Transverse colon (tissue), 4 donors: ENCODE data around the gene PNPLA4. TPM values are rescaled to one million over a fixed set of nuclear protein-coding genes. Genes with fewer than 3 reads are reported as not detected.

Experiments
- DNase-seq: peaks from one replicate; pipeline ENCODE4 v3.0.0-alpha.2; 2019
- H3K27ac ChIP-seq, 4 donors: fragments of 200-600 bp; sonication (generic); 2 replicates each; pipeline ENCODE4 v1.5.1; 2016 to 2018; ENCODE audit warnings: inconsistent platforms in 4 of 4
- H3K27me3 ChIP-seq: fragments of 200-600 bp; sonication (generic); 2 replicates; pipeline ENCODE4 v1.5.1; 2017; ENCODE audit warnings: inconsistent platforms
- H3K36me3 ChIP-seq, 4 donors: fragments of 200-600 bp; sonication (generic); 2 replicates each; pipeline ENCODE4 v1.5.1; 2017 to 2019; ENCODE audit warnings: inconsistent platforms in 4 of 4
- H3K4me1 ChIP-seq, 4 donors: fragments of 200-600 bp; sonication (generic); 2 replicates each; pipeline ENCODE4 v1.5.1; 2017 to 2020; ENCODE audit warnings: inconsistent platforms in 4 of 4
- H3K4me3 ChIP-seq, 4 donors: fragments of 200-600 bp; sonication (generic); 1 replicate in 1 of 4; 2 replicates in 3 of 4; pipeline versions ENCODE4 v1.5.1 to v1.6.1; 2017 to 2019; ENCODE audit warnings: inconsistent platforms in 4 of 4
- H3K9me3 ChIP-seq, 2 donors: fragments of 200-600 bp; sonication (generic); 2 replicates each; pipeline ENCODE4 v1.5.1; 2017 to 2019; ENCODE audit warnings: inconsistent platforms in 2 of 2
- EP300 ChIP-seq: sonication (generic); formaldehyde crosslinking; IDR thresholded peaks from one replicate; pipeline ENCODE4 v1.6.1; 2017; ENCODE audit warnings: antibody characterized with exemption, low read depth
- POLR2A ChIP-seq: fragments of 450-650 bp; IDR thresholded peaks from one replicate; pipeline ENCODE4 v1.6.1; 2016; ENCODE audit warnings: antibody characterized with exemption, mild to moderate bottlenecking, moderate library complexity
- POLR2AphosphoS5 ChIP-seq, 3 donors: sonication (generic); formaldehyde crosslinking; IDR thresholded peaks; one replicate each; pipeline ENCODE4 v1.6.1; 2016; ENCODE audit warnings: antibody characterized with exemption in 3 of 3
- WGBS, 2 donors: methylation state at CpG; one replicate each; pipeline ENCODE4 v1.1.5; 2018; ENCODE audit warnings: low coverage in 1 of 2; 5-methylcytosine and 5-hydroxymethylcytosine counted together
- in situ Hi-C, 4 donors: fragments of 200-750 bp; cut with MboI; loops; one replicate each; pipeline versions ENCODE4 v1.15.0 to v1.15.1; 2017; ENCODE audit warnings: low sequenced_read_pairs in 3 of 4, low pct_ligation_motif_present in 1 of 4, low pct_unique_long_range_greater_than_20kb in 1 of 4
- intact Hi-C: fragments of 100-400 bp; cut with DNase I; formaldehyde crosslinking; loops from one replicate; pipeline ENCODE4 v1.15.1; 2023; ENCODE audit warnings: low total_unique reads
- total RNA-seq, 4 donors: library from RNA; depleted of rRNA; stranded (reverse); fragments of >200 nt; gene quantifications; one replicate each; pipeline ENCODE4 v1.1.0, GENCODE V29; 2016
- TF ChIP-seq, protein P1 (sequence below), 5 experiments: fragments of 200-600 bp in 3 of 5; fragments of 450-650 bp in 2 of 5; sonication (generic) in 3 of 5; IDR thresholded peaks; 1 replicate in 2 of 5; 2 replicates in 3 of 5; pipeline ENCODE4 v1.5.1; 2016 to 2017; ENCODE audit warnings: antibody characterized with exemption in 5 of 5, inconsistent platforms in 3 of 5, mild to moderate bottlenecking in 2 of 5, moderate library complexity in 1 of 5

Gene PNPLA4
- total RNA-seq, 4 donors from 2014 or later: 0.75 to 26.8 (median 17.2) TPM

- H3K27ac ChIP-seq: no peak overlapping the region
- no peaks in the 10 kb centered on the region for H3K36me3 ChIP-seq
- no peaks in the 10 kb centered on the region for H3K4me1 ChIP-seq
- intact Hi-C loops: no loop called here
- no peaks in the 10 kb centered on the region for H3K27me3 ChIP-seq
- WGBS, 2 donors: 53% methylated on average over 1 of the region's 1 CpG; no CpG with 5 or more reads in 1 of the 2 donors
- no peak overlapping the region for H3K4me3 ChIP-seq
- H3K9me3 ChIP-seq: no peaks in the 10 kb centered on the region
- TF ChIP-seq EP300 (no peak), POLR2A (no peak), POLR2AphosphoS5 (IDR thresholded peaks at IDR 0.05) (no peak)
- TF ChIP-seq, protein P1, sequence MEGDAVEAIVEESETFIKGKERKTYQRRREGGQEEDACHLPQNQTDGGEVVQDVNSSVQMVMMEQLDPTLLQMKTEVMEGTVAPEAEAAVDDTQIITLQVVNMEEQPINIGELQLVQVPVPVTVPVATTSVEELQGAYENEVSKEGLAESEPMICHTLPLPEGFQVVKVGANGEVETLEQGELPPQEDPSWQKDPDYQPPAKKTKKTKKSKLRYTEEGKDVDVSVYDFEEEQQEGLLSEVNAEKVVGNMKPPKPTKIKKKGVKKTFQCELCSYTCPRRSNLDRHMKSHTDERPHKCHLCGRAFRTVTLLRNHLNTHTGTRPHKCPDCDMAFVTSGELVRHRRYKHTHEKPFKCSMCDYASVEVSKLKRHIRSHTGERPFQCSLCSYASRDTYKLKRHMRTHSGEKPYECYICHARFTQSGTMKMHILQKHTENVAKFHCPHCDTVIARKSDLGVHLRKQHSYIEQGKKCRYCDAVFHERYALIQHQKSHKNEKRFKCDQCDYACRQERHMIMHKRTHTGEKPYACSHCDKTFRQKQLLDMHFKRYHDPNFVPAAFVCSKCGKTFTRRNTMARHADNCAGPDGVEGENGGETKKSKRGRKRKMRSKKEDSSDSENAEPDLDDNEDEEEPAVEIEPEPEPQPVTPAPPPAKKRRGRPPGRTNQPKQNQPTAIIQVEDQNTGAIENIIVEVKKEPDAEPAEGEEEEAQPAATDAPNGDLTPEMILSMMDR (IDR thresholded peaks at IDR 0.05): no peak
- in situ Hi-C loops: no loop called here
- DNase-seq: no peak
Measured at GRCh38 chrX:7960246-7960645, 33.0 kb upstream of the PNPLA4 start.

GRCh38 chrX:7953446-7953845 is 26.2 kb upstream of the PNPLA4 start:
- no peaks in the 10 kb centered on the region for H3K27me3 ChIP-seq
- no peak overlapping the region for H3K4me3 ChIP-seq
- no peak overlapping the region for H3K27ac ChIP-seq
- no peaks in the 10 kb centered on the region for H3K36me3 ChIP-seq
- intact Hi-C loops: no loop called here
- H3K9me3 ChIP-seq: no peaks in the 10 kb centered on the region
- no peaks in the 10 kb centered on the region for H3K4me1 ChIP-seq
- TF ChIP-seq POLR2AphosphoS5 (IDR thresholded peaks at IDR 0.05): no peak
- no peak for TF ChIP-seq EP300
- TF ChIP-seq, protein P1 (IDR thresholded peaks at IDR 0.05): no peak
- in situ Hi-C loops: no loop called here
- WGBS, 2 donors: 65 to 80% methylated on average over 1 to 5 of the region's 5 CpGs
- no peak for DNase-seq

DNA sequence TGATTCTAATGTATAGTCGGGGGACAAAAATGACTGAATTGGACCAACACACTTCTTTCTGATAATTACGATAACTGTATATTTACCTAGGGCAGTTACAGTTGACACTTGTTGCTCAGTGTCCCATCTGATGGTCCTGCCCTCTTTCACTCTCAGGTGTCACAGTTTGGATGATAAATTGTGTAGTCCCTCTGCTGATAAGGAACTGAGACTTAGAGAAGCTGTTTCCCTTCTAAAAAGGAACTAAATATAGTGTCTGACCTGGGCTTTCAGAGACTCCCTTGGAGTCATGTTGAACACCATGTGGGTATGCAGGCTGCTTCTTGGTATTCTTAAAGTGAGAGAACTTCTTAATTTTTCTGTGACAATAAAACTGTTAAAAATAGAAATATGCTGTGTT is 23.7 kb upstream of the PNPLA4 start:
- in situ Hi-C loops: no loop called here
- intact Hi-C loops: no loop called here
- Histone ChIP-seq H3K4me1 (no peaks in the 10 kb centered on the region), H3K27ac (no peak overlapping the region), H3K27me3 (no peaks in the 10 kb centered on the region), H3K36me3 (no peaks in the 10 kb centered on the region), H3K9me3 (no peaks in the 10 kb centered on the region), H3K4me3 (no peak overlapping the region)
- no peak for DNase-seq
- 86% methylated on average over 2 of the region's 2 CpGs; no CpG with 5 or more reads in 1 of the 2 donors for WGBS, 2 donors
- TF ChIP-seq POLR2A (no peak), EP300 (no peak), POLR2AphosphoS5 (IDR thresholded peaks at IDR 0.05) (no peak)
- TF ChIP-seq, protein P1 (IDR thresholded peaks at IDR 0.05): no peak

GRCh38 chrX:7948483-7948882 is 21.3 kb upstream of the PNPLA4 start:
- intact Hi-C loops: no loop called here
- WGBS, 2 donors: 79% methylated on average over 3 of the region's 3 CpGs; no CpG with 5 or more reads in 1 of the 2 donors
- no peaks in the 10 kb centered on the region for H3K36me3 ChIP-seq
- TF ChIP-seq POLR2AphosphoS5 (IDR thresholded peaks at IDR 0.05) (no peak), POLR2A (no peak), EP300 (no peak)
- TF ChIP-seq, protein P1 (IDR thresholded peaks at IDR 0.05): no peak
- H3K9me3 ChIP-seq: no peaks in the 10 kb centered on the region
- no peak for DNase-seq
- no peaks in the 10 kb centered on the region for H3K27me3 ChIP-seq
- no peak overlapping the region for H3K27ac ChIP-seq
- H3K4me1 ChIP-seq: no peaks in the 10 kb centered on the region
- in situ Hi-C loops: no loop called here
- no peak overlapping the region for H3K4me3 ChIP-seq
